ENCODE results near the gene APBA1.

The APBA1 gene

GRCh38 chr9:69667306-69667705, 4.9 kb downstream of the APBA1 start:
- in situ Hi-C loops (cut with HindIII; ENCODE audit: low pct_ligation_motif_present, low pct_unique_long_range_greater_than_20kb, low sequenced_read_pairs), result no loop called here
- no peak for DNase-seq

GRCh38 chr9:69660304-69660703, 11.9 kb downstream of the APBA1 start:
- in situ Hi-C loops (cut with HindIII; ENCODE audit: low pct_ligation_motif_present, low pct_unique_long_range_greater_than_20kb, low sequenced_read_pairs), result no loop called here
- no peak for DNase-seq

- no peak for DNase-seq
- in situ Hi-C loops (cut with HindIII; ENCODE audit: low pct_ligation_motif_present, low pct_unique_long_range_greater_than_20kb, low sequenced_read_pairs), result no loop called here
These were observed 13.0 kb downstream of the APBA1 start for GRCh38 chr9:69658987-69659675.

GRCh38 chr9:69657269-69657668, 14.9 kb downstream of the APBA1 start:
- no peak for DNase-seq
- in situ Hi-C loops (cut with HindIII; ENCODE audit: low pct_ligation_motif_present, low pct_unique_long_range_greater_than_20kb, low sequenced_read_pairs), result no loop called here

GRCh38 chr9:69655065-69655464, 17.1 kb downstream of the APBA1 start:
- DNase-seq, result no peak
- in situ Hi-C loops (cut with HindIII; ENCODE audit: low pct_ligation_motif_present, low pct_unique_long_range_greater_than_20kb, low sequenced_read_pairs), result no loop called here

- no peak for DNase-seq
- in situ Hi-C loops (cut with HindIII; ENCODE audit: low pct_ligation_motif_present, low pct_unique_long_range_greater_than_20kb, low sequenced_read_pairs), result no loop called here
These were observed 18.9 kb downstream of the APBA1 start for GRCh38 chr9:69653261-69653660.

- DNase-seq, result no peak
- in situ Hi-C loops (cut with HindIII; ENCODE audit: low pct_ligation_motif_present, low pct_unique_long_range_greater_than_20kb, low sequenced_read_pairs), result no loop called here
These were observed 22.5 kb downstream of the APBA1 start for GRCh38 chr9:69649566-69650250.

- in situ Hi-C loops (cut with HindIII; ENCODE audit: low pct_ligation_motif_present, low pct_unique_long_range_greater_than_20kb, low sequenced_read_pairs), result no loop called here
- DNase-seq, result no peak
These were observed 24.4 kb downstream of the APBA1 start for GRCh38 chr9:69647804-69648203.

- no peak for DNase-seq
- in situ Hi-C loops (cut with HindIII; ENCODE audit: low pct_ligation_motif_present, low pct_unique_long_range_greater_than_20kb, low sequenced_read_pairs), result no loop called here
These were observed 25.4 kb downstream of the APBA1 start for GRCh38 chr9:69646810-69647209.

- in situ Hi-C loops (cut with HindIII; ENCODE audit: low pct_ligation_motif_present, low pct_unique_long_range_greater_than_20kb, low sequenced_read_pairs), result no loop called here
- DNase-seq, result no peak
These were observed 26.7 kb downstream of the APBA1 start for GRCh38 chr9:69645488-69645887.

GRCh38 chr9:69643098-69643497, 29.1 kb downstream of the APBA1 start:
- in situ Hi-C loops (cut with HindIII; ENCODE audit: low pct_ligation_motif_present, low pct_unique_long_range_greater_than_20kb, low sequenced_read_pairs), result no loop called here
- no peak for DNase-seq

- no peak for DNase-seq
- in situ Hi-C loops (cut with HindIII; ENCODE audit: low pct_ligation_motif_present, low pct_unique_long_range_greater_than_20kb, low sequenced_read_pairs), result no loop called here
These were observed 34.4 kb downstream of the APBA1 start for GRCh38 chr9:69637817-69638200.

GRCh38 chr9:69637193-69637816, 34.9 kb downstream of the APBA1 start:
- in situ Hi-C loops (cut with HindIII; ENCODE audit: low pct_ligation_motif_present, low pct_unique_long_range_greater_than_20kb, low sequenced_read_pairs), result no loop called here
- no peak for DNase-seq

GRCh38 chr9:69633716-69634115, 38.5 kb downstream of the APBA1 start:
- DNase-seq, result no peak
- in situ Hi-C loops (cut with HindIII; ENCODE audit: low pct_ligation_motif_present, low pct_unique_long_range_greater_than_20kb, low sequenced_read_pairs), result no loop called here

- in situ Hi-C loops (cut with HindIII; ENCODE audit: low pct_ligation_motif_present, low pct_unique_long_range_greater_than_20kb, low sequenced_read_pairs), result no loop called here
- no peak for DNase-seq
These were observed 39.4 kb downstream of the APBA1 start for GRCh38 chr9:69632768-69633167.

- DNase-seq, result no peak
- in situ Hi-C loops (cut with HindIII; ENCODE audit: low pct_ligation_motif_present, low pct_unique_long_range_greater_than_20kb, low sequenced_read_pairs), result no loop called here
These were observed 44.9 kb downstream of the APBA1 start for GRCh38 chr9:69627281-69627680.

- no peak for DNase-seq
- in situ Hi-C loops (cut with HindIII; ENCODE audit: low pct_ligation_motif_present, low pct_unique_long_range_greater_than_20kb, low sequenced_read_pairs), result no loop called here
These were observed 48.9 kb downstream of the APBA1 start for GRCh38 chr9:69623276-69623675.

- in situ Hi-C loops (cut with HindIII; ENCODE audit: low pct_ligation_motif_present, low pct_unique_long_range_greater_than_20kb, low sequenced_read_pairs), result no loop called here
These were observed 49.5 kb downstream of the APBA1 start for GRCh38 chr9:69622676-69623075.

GRCh38 chr9:69621730-69622460, 50.3 kb downstream of the APBA1 start:
- in situ Hi-C loops (cut with HindIII; ENCODE audit: low pct_ligation_motif_present, low pct_unique_long_range_greater_than_20kb, low sequenced_read_pairs), result no loop called here
- no peak for DNase-seq

More at GRCh38 chr9:69622676-69623075, 49.5 kb downstream of the APBA1 start:
- DNase-seq, result no peak

All from ACHN (cell line).